Loucy (cell line): ENCODE measurements around the gene KIF16B.

Experiments used
- H2AFZ ChIP-seq: fragments of 200-600 bp; sonication (generic); 2 replicates; pipeline ENCODE4 v1.6.0; 2016; ENCODE audit warnings: antibody characterized with exemption, mild to moderate bottlenecking, low read length, moderate library complexity
- H3F3A ChIP-seq: fragments of 200-600 bp; 2 replicates; pipeline ENCODE4 v1.6.0; 2016; ENCODE audit warnings: antibody characterized with exemption, low read depth, mild to moderate bottlenecking
- H3K27me3 ChIP-seq: fragments of 200-600 bp; sonication (generic); 2 replicates; pipeline ENCODE4 v1.6.1; 2014; ENCODE audit warnings: low read length, mild to moderate bottlenecking; ENCODE audit not compliant: insufficient read depth, poor library complexity, severe bottlenecking
- H3K36me3 ChIP-seq: fragments of 200-600 bp; sonication (generic); 2 replicates; pipeline ENCODE4 v1.6.1; 2016; ENCODE audit warnings: low read length; ENCODE audit not compliant: insufficient read depth
- H3K4me1 ChIP-seq: fragments of 200-600 bp; sonication (generic); 2 replicates; pipeline ENCODE4 v1.5.1; 2014; ENCODE audit warnings: low read length, mild to moderate bottlenecking; ENCODE audit not compliant: insufficient read depth, poor library complexity, severe bottlenecking
- H3K4me2 ChIP-seq: fragments of 200-600 bp; sonication (generic); 2 replicates; pipeline ENCODE4 v1.6.0; 2014; ENCODE audit warnings: antibody characterized with exemption, low read length, low read depth, mild to moderate bottlenecking; ENCODE audit not compliant: poor library complexity, severe bottlenecking
- H3K4me3 ChIP-seq: fragments of 200-600 bp; sonication (generic); 2 replicates; pipeline ENCODE4 v1.5.1; 2014; ENCODE audit warnings: low read length, mild to moderate bottlenecking, mixed read lengths; ENCODE audit not compliant: poor library complexity, severe bottlenecking
- H3K79me2 ChIP-seq: fragments of 200-600 bp; sonication (generic); 2 replicates; pipeline ENCODE4 v1.6.1; 2014; ENCODE audit warnings: low read length; ENCODE audit not compliant: insufficient read depth
- H3K9ac ChIP-seq: fragments of 200-600 bp; sonication (generic); 2 replicates; pipeline ENCODE4 v1.6.0; 2014; ENCODE audit warnings: mild to moderate bottlenecking, low read depth, low read length, moderate library complexity; ENCODE audit not compliant: poor library complexity, severe bottlenecking
- H3K9me2 ChIP-seq: fragments of 200-600 bp; sonication (generic); replicated peaks from 2 replicates; pipeline ENCODE4 v1.6.1; 2016; ENCODE audit warnings: low read depth, low read length, mixed read lengths
- H3K9me3 ChIP-seq: fragments of 200-600 bp; sonication (generic); 2 replicates; pipeline ENCODE4 v1.6.1; 2014; ENCODE audit warnings: mild to moderate bottlenecking, antibody characterized with exemption, low read length, low read depth; ENCODE audit not compliant: insufficient read depth
- H4K20me1 ChIP-seq: fragments of 200-600 bp; sonication (generic); 2 replicates; pipeline ENCODE4 v1.6.0; 2014; ENCODE audit warnings: antibody characterized with exemption, low read length, mild to moderate bottlenecking; ENCODE audit not compliant: insufficient read depth, poor library complexity, severe bottlenecking
- EZH2phosphoT487 ChIP-seq: fragments of 200-600 bp; IDR thresholded peaks from 2 replicates; pipeline ENCODE4 v1.6.1; 2018; ENCODE audit warnings: antibody characterized with exemption, mild to moderate bottlenecking, moderate library complexity, borderline replicate concordance
- TF ChIP-seq, protein P1 (sequence below): fragments of 200-600 bp; sonication (generic); conservative IDR thresholded peaks from 2 replicates; pipeline ENCODE4 v1.5.1; 2014; ENCODE audit warnings: mild to moderate bottlenecking, antibody characterized with exemption, low read length

KIF16B gene

DNA sequence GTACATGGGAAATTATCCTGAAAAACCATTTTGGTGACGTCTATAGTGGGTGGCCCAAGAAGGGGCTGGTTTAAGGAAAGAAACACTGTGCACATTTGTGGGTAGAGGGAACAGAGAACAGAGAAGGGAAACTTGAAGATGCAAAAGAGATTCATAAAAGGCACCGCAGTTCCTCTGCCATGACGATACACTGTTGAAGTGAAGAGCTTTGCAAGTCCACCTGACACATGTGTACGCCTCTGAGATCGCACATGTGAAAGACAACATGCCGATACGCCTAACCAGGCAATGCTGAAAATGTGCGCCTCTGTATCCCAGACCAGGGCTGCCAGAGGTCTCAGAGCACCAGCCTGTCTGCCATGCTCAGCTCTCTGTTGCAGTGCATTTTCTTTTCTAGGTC lies 180.9 kb downstream of the KIF16B start:
- Histone ChIP-seq H3K9me3 (no peaks in the 10 kb centered on the region), H3F3A (no peaks in the 10 kb centered on the region), H3K9me2 (no peaks in the 10 kb centered on the region), H2AFZ (no peak overlapping the region), H3K36me3 (no peaks in the 10 kb centered on the region), H3K79me2 (no peaks in the 10 kb centered on the region), H3K4me2 (no peak overlapping the region), H3K27me3 (no peaks in the 10 kb centered on the region), H3K9ac (no peak overlapping the region), H4K20me1 (no peaks in the 10 kb centered on the region), H3K4me3 (no peak overlapping the region), H3K4me1 (no peaks in the 10 kb centered on the region)
- TF ChIP-seq, protein P1, sequence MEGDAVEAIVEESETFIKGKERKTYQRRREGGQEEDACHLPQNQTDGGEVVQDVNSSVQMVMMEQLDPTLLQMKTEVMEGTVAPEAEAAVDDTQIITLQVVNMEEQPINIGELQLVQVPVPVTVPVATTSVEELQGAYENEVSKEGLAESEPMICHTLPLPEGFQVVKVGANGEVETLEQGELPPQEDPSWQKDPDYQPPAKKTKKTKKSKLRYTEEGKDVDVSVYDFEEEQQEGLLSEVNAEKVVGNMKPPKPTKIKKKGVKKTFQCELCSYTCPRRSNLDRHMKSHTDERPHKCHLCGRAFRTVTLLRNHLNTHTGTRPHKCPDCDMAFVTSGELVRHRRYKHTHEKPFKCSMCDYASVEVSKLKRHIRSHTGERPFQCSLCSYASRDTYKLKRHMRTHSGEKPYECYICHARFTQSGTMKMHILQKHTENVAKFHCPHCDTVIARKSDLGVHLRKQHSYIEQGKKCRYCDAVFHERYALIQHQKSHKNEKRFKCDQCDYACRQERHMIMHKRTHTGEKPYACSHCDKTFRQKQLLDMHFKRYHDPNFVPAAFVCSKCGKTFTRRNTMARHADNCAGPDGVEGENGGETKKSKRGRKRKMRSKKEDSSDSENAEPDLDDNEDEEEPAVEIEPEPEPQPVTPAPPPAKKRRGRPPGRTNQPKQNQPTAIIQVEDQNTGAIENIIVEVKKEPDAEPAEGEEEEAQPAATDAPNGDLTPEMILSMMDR = no peak
- TF ChIP-seq EZH2phosphoT487 = no peak

DNA sequence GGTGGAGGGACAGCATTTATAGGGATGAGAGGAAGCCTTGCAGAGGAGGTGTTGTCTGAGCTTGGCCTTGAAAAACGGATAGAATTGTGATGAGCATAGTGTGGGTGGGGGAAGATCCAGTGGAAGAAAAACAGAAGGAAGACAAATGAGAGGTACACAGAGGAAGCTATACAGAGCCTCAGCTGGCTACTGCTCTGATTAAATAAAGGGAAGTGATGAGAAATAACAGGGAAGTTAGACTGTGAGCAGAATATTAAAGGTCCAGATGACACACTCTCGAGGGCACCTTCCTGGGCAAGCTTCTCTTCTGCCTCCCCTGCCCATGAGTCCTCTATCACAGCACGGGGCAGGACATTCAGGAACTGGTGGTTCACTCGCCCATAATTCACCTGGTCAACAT lies 182.3 kb downstream of the KIF16B start:
- Histone ChIP-seq H3K9me3 (no peaks in the 10 kb centered on the region), H3F3A (no peaks in the 10 kb centered on the region)

DNA sequence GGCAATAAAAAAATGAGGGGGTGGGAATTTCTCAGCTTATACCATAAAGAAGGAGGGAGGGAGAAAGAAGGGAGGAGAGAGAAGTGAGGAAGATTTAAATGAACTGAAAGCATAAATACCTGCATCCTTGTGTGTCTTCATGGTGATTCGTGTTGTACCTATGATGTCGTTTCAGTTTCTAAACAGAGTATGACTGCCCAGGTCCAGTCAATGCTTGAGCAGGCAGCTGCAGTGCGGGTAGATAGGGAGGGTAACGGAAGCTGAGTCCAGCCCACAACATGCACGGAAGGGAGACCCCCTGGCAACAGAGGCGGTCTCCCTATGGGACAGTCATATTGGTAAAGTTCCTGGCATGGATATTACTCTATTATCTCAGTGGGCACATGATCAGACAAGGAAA lies 184.5 kb downstream of the KIF16B start:
- Histone ChIP-seq H2AFZ (no peak overlapping the region), H3K4me1 (no peaks in the 10 kb centered on the region), H3K36me3 (no peaks in the 10 kb centered on the region), H3K27me3 (no peaks in the 10 kb centered on the region), H4K20me1 (no peaks in the 10 kb centered on the region), H3K4me3 (no peak overlapping the region), H3K79me2 (no peaks in the 10 kb centered on the region), H3F3A (no peaks in the 10 kb centered on the region), H3K9ac (no peak overlapping the region), H3K9me3 (no peaks in the 10 kb centered on the region), H3K9me2 (no peaks in the 10 kb centered on the region), H3K4me2 (no peak overlapping the region)
- TF ChIP-seq, protein P1 = no peak
- TF ChIP-seq EZH2phosphoT487 = no peak

More for the DNA sequence above, 182.3 kb downstream of the KIF16B start:
- Histone ChIP-seq H3K36me3 (no peaks in the 10 kb centered on the region), H2AFZ (no peak overlapping the region), H3K27me3 (no peaks in the 10 kb centered on the region), H3K4me2 (no peak overlapping the region), H3K79me2 (no peaks in the 10 kb centered on the region), H4K20me1 (no peaks in the 10 kb centered on the region), H3K4me3 (no peak overlapping the region), H3K9me2 (no peaks in the 10 kb centered on the region), H3K9ac (no peak overlapping the region), H3K4me1 (no peaks in the 10 kb centered on the region)
- no peak for TF ChIP-seq EZH2phosphoT487
- TF ChIP-seq, protein P1 = no peak
